Body of pancreas (tissue), 4 donors: ENCODE data around the gene POLR1B. TPM values are rescaled to one million over a fixed set of nuclear protein-coding genes. Genes with fewer than 3 reads are reported as not detected.
"Not testable (repeated sequence)": the region's sequence is repeated elsewhere in the genome, so short reads cannot be mapped to it uniquely, and the experiment has no call there.

ENCODE experiments used
- ATAC-seq: fragments of 150-250 bp; one replicate; pipeline ENCODE4 v1.9.1; 2016
- DNase-seq, 4 donors: peaks; one replicate each; pipeline ENCODE4 v3.0.0-alpha.2; 2019
- H3K27ac ChIP-seq, 4 donors: fragments of 200-600 bp; sonication (generic); 1 replicate in 3 of 4; 2 replicates in 1 of 4; pipeline versions ENCODE4 v1.5.1 to v1.6.1; 2016 to 2019; ENCODE audit warnings: mild to moderate bottlenecking in 1 of 4, mixed read lengths in 1 of 4, moderate library complexity in 1 of 4
- H3K27me3 ChIP-seq, 2 donors: fragments of 200-600 bp; sonication (generic); one replicate each; pipeline ENCODE4 v1.6.0; 2016; ENCODE audit warnings: mild to moderate bottlenecking in 1 of 2
- H3K36me3 ChIP-seq, 2 donors: fragments of 200-600 bp; sonication (generic); replicated peaks in 1 of 2; 2 replicates each; pipeline ENCODE4 v1.5.1; 2016; ENCODE audit warnings: low read depth in 2 of 2; ENCODE audit not compliant: insufficient read depth in 1 of 2
- H3K4me1 ChIP-seq: fragments of 200-600 bp; sonication (generic); one replicate; pipeline ENCODE4 v1.6.0; 2016
- H3K4me3 ChIP-seq, 2 donors: fragments of 200-600 bp; sonication (generic); 1 replicate in 1 of 2; 2 replicates in 1 of 2; pipeline ENCODE4 v1.5.1; 2016 to 2019
- H3K9me3 ChIP-seq, 3 donors: fragments of 200-600 bp; sonication (generic); 1 replicate in 2 of 3; 2 replicates in 1 of 3; pipeline ENCODE4 v1.5.1; 2016
- POLR2A ChIP-seq, 3 donors: fragments of 450-650 bp; IDR thresholded peaks; one replicate each; pipeline ENCODE4 v1.6.1; 2016; ENCODE audit warnings: antibody characterized with exemption in 3 of 3, mild to moderate bottlenecking in 2 of 3
- WGBS, 2 donors: methylation state at CpG; one replicate each; pipeline ENCODE4 v1.1.5; 2017; 5-methylcytosine and 5-hydroxymethylcytosine counted together
- intact Hi-C: fragments of 100-400 bp; cut with DNase I; formaldehyde crosslinking; loops from one replicate; pipeline ENCODE4 v1.15.1; 2023
- total RNA-seq, 2 donors: library from RNA; depleted of rRNA; stranded (reverse); fragments of >200 nt; gene quantifications; one replicate each; pipeline ENCODE4 v1.1.0, GENCODE V29; 2016
- TF ChIP-seq, protein P1 (sequence below), 7 experiments: fragments of 450-650 bp in 4 of 7; fragments of 200-600 bp in 3 of 7; sonication (generic) in 3 of 7; IDR thresholded peaks; one replicate each; pipeline ENCODE4 v1.5.1; 2016 to 2019; ENCODE audit warnings: antibody characterized with exemption in 7 of 7

The POLR1B gene
- total RNA-seq, 2 donors from 2014 or later = 10.6 to 31.6 TPM

DNA sequence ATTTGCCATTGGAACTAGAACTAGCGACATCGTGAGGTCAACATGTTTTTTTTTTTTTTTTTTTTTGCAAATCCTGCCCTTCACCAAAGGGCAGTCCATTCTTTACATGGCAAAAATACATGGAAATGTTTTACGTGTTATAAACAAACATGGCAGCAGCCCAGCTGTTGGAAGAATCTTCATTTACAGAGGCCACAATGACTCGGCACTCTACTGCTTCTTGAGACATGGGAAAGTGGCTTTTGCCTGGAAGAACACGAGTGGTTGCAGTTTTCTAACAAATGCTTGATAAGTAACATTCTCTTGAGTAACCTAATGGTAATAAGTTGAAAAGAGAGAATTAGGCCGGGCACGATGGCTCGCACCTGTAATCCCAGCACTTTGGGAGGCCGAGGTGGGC, 22.8 kb upstream of the POLR1B start:
- intact Hi-C loops = no loop called here
- H3K4me3 ChIP-seq = no peak overlapping the region
- H3K36me3 ChIP-seq = peaks cover 0 to 5% of the 10 kb centered on the region in 2 donors
- ATAC-seq (no peak), DNase-seq (no peak)
- H3K4me1 ChIP-seq = no peaks in the 10 kb centered on the region
- H3K27me3 ChIP-seq = no peaks in the 10 kb centered on the region
- WGBS, 2 donors = 85 to 92% methylated on average over 9 of the region's 9 CpGs
- TF ChIP-seq, protein P1, sequence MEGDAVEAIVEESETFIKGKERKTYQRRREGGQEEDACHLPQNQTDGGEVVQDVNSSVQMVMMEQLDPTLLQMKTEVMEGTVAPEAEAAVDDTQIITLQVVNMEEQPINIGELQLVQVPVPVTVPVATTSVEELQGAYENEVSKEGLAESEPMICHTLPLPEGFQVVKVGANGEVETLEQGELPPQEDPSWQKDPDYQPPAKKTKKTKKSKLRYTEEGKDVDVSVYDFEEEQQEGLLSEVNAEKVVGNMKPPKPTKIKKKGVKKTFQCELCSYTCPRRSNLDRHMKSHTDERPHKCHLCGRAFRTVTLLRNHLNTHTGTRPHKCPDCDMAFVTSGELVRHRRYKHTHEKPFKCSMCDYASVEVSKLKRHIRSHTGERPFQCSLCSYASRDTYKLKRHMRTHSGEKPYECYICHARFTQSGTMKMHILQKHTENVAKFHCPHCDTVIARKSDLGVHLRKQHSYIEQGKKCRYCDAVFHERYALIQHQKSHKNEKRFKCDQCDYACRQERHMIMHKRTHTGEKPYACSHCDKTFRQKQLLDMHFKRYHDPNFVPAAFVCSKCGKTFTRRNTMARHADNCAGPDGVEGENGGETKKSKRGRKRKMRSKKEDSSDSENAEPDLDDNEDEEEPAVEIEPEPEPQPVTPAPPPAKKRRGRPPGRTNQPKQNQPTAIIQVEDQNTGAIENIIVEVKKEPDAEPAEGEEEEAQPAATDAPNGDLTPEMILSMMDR (IDR thresholded peaks at IDR 0.05) = no peak
- TF ChIP-seq POLR2A (IDR thresholded peaks at IDR 0.05) = no peak
- no peak overlapping the region for H3K27ac ChIP-seq
- H3K9me3 ChIP-seq = no peaks in the 10 kb centered on the region

DNA sequence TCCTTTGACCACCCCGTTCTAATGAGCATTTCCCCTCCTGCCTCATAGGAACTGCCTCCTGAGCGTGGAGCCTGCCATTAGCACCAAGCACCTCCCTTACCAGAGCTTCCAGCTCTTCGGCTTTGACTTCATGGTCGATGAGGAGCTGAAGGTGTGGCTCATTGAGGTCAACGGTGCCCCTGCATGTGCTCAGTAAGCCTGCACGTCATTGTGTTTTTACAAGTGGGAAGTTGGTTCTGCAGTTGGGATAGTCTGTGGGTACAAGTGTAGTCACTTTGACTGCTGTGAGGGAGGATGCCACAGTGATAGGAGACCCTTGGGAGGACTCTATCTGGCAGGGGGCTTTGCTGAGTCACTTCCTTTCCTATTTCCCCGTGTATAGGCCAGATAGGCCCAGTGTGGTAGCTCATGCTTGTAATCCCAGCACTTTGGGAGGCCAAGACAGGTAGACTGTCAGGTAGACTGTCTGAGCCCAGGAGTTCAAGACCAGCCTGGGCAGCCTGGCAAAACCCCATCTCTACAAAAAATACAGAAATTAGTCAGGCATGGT, 22.0 kb upstream of the POLR1B start:
- Histone ChIP-seq H3K36me3 (peaks cover 0 to 5% of the 10 kb centered on the region in 2 donors), H3K27ac (no peak overlapping the region), H3K4me1 (no peaks in the 10 kb centered on the region), H3K27me3 (no peaks in the 10 kb centered on the region), H3K4me3 (no peak overlapping the region), H3K9me3 (no peaks in the 10 kb centered on the region)
- no peak for ATAC-seq
- whole genome bisulfite sequencing, 2 donors = 92% methylated on average over 7 of the region's 7 CpGs
- DNase-seq = no peak
- intact Hi-C loops = no loop called here
- TF ChIP-seq, protein P1 (IDR thresholded peaks at IDR 0.05) = no peak
- no peak for TF ChIP-seq POLR2A (IDR thresholded peaks at IDR 0.05)

DNA sequence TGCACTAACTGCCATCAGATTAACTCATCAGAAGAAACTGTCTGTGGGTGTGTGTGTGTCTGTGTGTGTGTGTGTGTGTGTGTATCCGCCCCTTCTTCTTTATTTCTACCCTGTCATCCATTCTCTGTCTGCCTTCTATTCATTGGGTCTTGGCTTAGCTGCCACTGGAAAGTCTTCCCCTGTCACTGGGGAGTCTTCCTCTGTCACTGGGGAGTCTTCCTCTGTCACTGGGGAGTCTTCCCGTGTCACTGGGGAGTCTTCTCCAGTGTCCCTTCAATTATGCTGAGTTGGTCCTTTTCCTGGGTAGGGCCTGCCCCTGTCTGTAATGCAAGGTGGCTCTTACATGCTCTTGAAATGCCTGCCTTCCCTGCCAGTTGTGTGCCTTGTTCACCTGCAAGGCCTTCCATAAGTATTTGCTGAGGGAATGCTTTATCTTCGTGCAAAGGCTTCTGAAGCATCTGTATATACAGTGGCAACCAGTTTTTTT, 18.9 kb upstream of the POLR1B start:
- DNase-seq (no peak), ATAC-seq (no peak)
- Histone ChIP-seq H3K27ac (no peak overlapping the region), H3K36me3 (peaks cover 0 to 5% of the 10 kb centered on the region in 2 donors), H3K9me3 (no peaks in the 10 kb centered on the region), H3K4me1 (no peaks in the 10 kb centered on the region), H3K27me3 (no peaks in the 10 kb centered on the region), H3K4me3 (no peak overlapping the region)
- TF ChIP-seq, protein P1 (IDR thresholded peaks at IDR 0.05) = no peak
- TF ChIP-seq POLR2A (IDR thresholded peaks at IDR 0.05) = no peak
- intact Hi-C loops = no loop called here
- WGBS, 2 donors = 86 to 93% methylated on average over 3 of the region's 3 CpGs

DNA sequence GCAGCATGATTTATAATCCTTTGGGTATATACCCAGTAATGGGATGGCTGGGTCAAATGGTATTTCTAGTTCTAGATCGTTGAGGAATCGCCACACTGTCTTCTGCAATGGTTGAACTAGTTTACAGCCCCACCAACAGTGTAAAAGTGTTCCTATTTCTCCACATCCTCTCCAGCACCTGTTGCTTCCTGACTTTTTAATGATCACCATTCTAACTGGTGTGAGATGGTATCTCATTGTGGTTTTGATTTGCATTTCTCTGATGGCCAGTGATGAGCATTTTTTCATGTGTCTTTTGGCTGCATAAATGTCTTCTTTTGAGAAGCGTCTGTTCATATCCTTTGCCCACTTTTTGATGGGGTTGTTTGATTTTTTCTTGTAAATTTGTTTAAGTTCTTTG, 18.0 kb upstream of the POLR1B start:
- H3K4me3 ChIP-seq, H3K4me1 ChIP-seq, ATAC-seq, DNase-seq, H3K27ac ChIP-seq, intact Hi-C loops, H3K27me3 ChIP-seq, H3K9me3 ChIP-seq, H3K36me3 ChIP-seq: not testable (repeated sequence)
- WGBS, 2 donors = 100% methylated on average over 3 of the region's 3 CpGs

DNA sequence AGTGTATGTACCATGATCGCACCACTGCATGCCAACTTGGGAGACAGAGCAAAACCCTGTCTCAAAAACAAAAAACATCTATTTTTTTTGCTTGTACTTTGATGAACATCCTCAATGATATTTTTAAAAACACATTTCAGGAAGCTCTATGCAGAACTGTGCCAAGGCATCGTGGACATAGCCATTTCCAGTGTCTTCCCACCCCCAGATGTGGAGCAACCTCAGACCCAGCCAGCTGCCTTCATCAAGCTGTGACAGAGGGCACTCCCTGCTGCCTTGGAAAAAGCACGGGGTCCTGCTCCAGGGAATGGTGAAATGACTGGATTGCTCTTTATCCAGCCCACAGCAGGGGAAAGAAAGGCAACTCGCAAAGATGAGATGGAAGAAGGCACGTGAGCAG, 13.7 kb upstream of the POLR1B start:
- H3K9me3 ChIP-seq = no peaks in the 10 kb centered on the region
- TF ChIP-seq, protein P1 (IDR thresholded peaks at IDR 0.05) = no peak
- no peak for TF ChIP-seq POLR2A (IDR thresholded peaks at IDR 0.05)
- DNase-seq (no peak), ATAC-seq (no peak)
- no peaks in the 10 kb centered on the region for H3K36me3 ChIP-seq
- 91 to 92% methylated on average over 5 of the region's 5 CpGs for WGBS, 2 donors
- no peak overlapping the region for H3K27ac ChIP-seq
- intact Hi-C loops = no loop called here
- no peaks in the 10 kb centered on the region for H3K27me3 ChIP-seq
- H3K4me3 ChIP-seq = no peak overlapping the region
- H3K4me1 ChIP-seq = no peaks in the 10 kb centered on the region
